Stimulated activated CD8-positive, alpha-beta memory T cell treated with anti-CD3 and anti-CD28 coated beads, Interleukin-7, amount 100 ng/mL, for 1 hour (primary cell): ENCODE data around the gene IVNS1ABP.
"Not testable (repeated sequence)": the region's sequence is repeated elsewhere in the genome, so short reads cannot be mapped to it uniquely, and the experiment has no call there.

Experiments
- DNase-seq, 2 donors: peaks; one replicate each; pipeline ENCODE4 v3.0.0-alpha.2; 2020; ENCODE audit warnings: low read depth in 2 of 2

The IVNS1ABP gene

DNA sequence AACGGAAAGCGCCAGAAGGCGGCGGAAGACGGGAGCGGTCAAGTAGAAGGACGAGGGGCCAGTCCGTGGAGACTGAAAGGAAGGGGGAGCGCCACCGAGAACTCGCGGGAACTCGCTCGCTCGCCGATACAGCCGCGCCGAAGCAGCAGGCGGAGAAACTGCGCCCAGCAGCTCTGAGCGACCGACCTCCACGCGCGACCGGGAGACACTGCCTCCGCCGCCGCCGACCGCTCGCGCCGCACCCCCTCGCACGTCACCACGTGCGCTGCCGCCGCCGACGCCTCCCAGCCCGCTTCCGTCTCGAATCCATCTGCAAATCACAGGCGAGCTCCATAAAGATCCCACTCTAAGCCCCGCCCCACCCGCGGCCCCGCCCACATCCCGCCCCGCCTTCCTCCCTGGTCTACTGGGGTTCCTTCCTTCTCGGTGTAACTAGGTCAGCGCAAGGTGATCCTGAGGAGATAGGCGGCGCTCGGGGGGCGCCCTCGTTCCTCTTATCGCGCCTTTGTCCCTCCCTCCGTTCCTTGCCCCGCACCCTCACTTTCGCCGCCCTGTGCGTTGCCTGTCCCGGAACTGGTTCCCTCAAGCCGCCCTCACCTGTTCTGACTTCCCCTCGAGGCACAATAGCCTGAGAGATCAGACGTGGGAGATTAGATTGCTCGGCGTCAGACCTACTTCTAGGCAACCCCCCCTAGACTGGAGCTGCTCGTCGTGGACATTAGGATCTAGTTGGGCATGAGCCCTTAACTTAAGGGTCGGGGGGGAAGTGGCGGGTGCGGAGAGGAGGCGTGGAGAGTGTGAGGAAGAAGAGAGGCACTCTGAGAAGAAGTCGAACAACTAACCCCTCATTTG is at the start of gene IVNS1ABP:
TSS of gene IVNS1ABP (minus strand) at position 210 of the 852 bp plus-strand sequence. CDS start 7,750 bp downstream, outside the sequence.
- peak; percentile 90 to 92 for DNase-seq

DNA sequence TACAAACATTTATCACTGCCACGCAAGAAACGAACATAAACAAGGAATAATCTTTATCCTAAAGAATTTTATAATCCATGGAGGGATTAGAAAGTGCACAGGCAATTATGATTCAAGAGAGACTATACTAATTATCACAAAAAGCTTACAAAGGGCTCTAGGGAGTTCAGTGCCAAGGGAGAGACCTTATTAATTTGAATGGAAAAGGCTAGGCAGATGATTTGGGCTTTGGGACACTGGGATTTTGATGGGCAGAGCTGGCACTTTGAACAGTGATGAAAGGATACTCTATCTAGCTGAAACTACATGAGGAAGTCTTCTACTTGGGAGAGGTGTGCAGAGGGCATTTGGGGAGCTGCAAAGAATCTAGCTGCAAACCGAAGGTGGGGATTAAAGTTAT is 48.9 kb upstream of the IVNS1ABP start:
- no peak for DNase-seq

DNA sequence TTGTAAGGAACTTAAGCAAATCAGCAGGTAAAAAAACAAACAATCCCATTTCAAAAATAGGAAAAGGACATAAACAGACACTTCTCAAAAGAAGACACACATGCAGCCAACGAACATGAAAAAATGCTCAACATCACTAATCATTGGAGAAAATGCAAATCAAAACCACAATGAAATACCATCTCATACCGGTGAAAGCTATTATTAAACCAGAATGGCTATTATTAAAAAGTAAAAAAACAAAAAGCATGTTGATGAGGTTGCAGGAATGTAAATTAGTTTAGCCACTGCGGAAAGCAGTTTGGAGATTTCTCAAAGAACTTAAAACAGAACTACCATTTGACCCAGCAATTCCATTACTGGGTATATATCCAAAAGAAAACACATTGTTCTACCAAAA is 47.5 kb upstream of the IVNS1ABP start:
- DNase-seq = not testable (repeated sequence)

DNA sequence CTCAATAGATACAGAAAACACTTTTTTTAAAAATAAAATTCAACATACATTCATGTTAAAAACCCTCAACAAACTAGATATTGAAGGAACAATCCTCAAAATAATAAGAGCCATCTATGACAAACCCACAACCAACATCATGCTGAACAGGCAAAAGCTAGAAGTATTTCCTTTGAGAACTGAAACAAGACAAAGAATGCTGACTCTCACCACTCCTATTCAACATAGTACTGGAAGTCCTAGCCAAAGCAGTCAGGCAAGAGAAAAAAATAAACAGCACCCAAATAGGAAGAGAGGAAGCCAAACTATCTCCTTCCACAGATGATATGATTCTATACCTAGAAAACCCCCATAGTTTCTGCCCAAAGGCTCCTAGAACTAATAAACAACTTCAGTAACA is 46.2 kb upstream of the IVNS1ABP start:
- no peak for DNase-seq

GRCh38 chr1:185360714-185361113 is 43.7 kb upstream of the IVNS1ABP start:
- DNase-seq = no peak

GRCh38 chr1:185358957-185359356 is 41.9 kb upstream of the IVNS1ABP start:
- no peak for DNase-seq

- DNase-seq = no peak
Observed at GRCh38 chr1:185355947-185356346, 38.9 kb upstream of the IVNS1ABP start.

GRCh38 chr1:185353124-185353523 is 36.1 kb upstream of the IVNS1ABP start:
- DNase-seq = no peak

GRCh38 chr1:185351734-185352466 is 34.9 kb upstream of the IVNS1ABP start:
- no peak for DNase-seq

DNA sequence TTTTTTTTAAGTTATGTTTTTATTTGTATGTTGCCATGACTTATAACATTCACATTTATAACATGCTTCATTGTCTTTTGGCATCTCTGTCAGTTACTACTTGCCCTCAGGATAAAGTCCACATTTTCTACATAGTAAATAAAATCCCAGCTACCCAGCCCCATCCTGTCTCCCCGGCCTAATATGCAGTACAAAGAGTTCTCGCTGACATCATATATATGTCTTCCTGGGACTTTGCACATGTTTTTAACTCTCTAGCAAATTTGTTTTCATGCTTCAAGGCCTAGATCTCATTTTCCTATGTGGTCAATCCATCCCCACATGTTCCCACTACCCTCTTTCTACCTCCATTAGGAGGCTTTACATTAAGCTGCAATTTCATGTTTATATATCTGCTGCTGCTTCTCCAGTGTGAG is 33.0 kb upstream of the IVNS1ABP start:
- no peak for DNase-seq

GRCh38 chr1:185349556-185349955 is 32.5 kb upstream of the IVNS1ABP start:
- DNase-seq = no peak

- no peak for DNase-seq
Observed at GRCh38 chr1:185348985-185349384, 31.9 kb upstream of the IVNS1ABP start.

GRCh38 chr1:185348296-185348695 is 31.3 kb upstream of the IVNS1ABP start:
- no peak for DNase-seq

DNA sequence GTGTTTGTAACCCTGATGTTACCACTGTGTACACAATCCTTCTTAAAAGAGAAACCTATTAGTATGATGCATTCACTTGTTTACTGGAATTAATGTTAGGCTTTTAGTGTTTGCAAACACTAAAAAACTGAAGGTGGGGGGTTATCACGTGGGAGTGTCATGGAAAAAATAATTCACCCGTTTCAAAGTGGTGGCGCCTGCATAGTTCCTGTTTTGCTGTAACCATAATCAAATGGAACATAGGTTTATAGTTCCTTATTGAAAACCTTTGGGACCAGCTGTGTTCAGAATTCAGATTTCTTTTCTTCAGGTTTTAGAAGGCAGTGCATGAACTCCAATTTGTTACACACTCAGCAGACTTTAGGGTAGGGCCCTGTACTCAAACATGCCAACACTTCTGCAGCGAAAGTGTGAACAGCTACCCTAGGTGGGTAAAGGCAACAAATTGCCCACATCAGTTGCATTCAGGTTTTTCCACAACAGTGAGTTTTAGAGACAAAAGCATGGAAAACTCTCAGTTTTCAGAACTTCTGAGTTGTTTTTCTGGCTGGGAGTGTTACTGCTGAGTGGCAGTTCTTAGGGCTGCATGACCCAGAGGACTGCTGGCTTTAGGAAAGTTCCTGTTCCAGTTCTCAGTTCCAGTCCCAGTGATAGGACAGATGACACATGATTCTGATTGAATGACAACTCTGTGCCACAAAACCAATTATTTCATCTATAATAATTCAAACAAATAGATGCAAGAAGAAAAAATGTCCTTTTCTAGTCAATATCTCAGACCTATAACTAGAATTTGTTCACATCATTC is 29.1 kb upstream of the IVNS1ABP start:
- DNase-seq = no peak

DNA sequence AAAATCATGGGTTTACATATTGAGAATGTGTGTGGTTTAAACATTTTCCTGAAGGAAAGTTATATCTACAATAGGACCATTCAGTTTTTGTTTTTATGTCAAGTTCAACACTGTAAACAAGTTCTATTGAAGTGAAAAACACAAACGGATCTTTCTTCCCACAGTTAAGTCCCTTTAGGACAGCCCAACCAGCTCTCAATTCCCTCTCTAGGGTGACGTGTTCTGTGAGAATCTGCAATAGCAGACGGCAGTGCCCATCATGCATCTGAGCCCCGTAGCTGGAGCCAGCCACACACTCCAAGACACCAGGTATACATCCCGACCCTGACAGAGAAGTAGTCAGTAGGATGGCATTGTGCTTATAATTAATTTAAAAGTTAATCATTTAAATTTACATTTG is 26.3 kb upstream of the IVNS1ABP start:
- DNase-seq = no peak

DNA sequence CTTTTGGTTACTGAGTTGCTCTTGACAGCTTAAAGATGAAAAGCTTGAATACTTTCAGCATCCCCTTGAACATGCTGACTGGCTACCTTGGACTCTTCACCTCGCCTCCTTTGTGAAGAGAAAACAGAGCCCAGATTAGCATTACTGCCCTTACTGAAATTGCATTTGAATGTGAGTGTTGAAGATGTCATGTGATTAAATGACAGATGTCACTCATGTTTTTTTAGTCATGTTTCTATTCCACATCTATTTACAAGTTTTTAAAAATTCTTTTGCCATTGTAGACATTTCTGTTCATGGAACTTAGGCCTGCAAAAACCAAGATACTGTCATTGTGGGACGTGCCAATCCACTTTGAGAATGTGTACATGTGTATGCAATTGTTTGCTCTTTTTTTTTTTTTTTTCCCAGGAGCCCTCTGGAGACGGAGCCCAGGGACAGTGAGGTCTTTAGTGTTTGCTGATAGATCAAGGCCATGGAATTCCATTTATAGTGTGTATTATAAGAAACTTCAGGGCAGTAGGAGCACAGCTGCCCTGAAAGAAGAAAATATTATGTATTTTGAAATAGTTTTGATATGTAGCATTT is 25.7 kb upstream of the IVNS1ABP start:
- no peak for DNase-seq

GRCh38 chr1:185342017-185342416 is 25.0 kb upstream of the IVNS1ABP start:
- DNase-seq = no peak

- no peak for DNase-seq
Observed at GRCh38 chr1:185341196-185341781, 24.2 kb upstream of the IVNS1ABP start.

DNA sequence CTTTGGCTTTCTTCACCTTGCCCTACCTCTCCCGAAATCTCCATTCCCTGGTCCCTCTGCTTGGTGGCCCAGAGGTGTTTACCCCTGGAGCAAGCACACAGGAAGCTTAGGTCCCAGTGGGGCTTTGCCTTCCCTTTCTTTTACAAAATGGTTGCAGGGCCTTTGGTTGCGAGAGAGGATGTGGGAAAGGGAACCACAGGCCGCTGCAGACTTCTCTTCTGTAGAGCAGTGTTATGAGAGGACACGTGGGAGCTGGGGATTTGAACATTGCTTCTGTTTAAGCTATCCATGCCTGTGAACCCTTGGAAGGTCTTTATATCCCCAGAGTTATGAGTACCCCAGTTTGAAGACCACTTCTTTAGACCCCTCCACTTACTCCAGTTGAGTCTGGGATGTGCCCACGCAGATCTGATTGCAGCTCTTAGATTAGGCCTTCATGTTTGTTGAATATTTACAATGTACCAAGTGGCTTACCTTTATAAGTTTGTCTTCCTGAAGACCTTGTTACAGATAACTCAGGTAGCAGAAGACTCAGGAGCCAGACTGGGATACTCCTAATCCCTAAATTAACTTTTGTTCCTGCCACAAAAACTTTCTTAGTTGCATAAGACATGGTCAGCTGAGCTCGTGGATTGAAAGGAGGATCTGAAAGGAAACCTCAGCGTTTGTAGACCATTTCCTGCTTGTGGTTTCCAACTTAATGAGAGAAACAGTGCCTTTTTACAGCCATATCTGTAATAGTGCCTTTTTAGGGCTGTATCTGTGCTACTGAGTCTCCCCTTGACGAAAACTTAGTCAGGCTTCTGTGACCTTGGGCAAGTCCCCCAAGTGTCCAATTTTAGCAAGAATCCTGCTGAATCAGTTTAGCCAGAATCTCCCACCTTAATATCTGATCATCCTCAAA is 21.9 kb upstream of the IVNS1ABP start:
- no peak for DNase-seq

GRCh38 chr1:185337246-185337645 is 20.2 kb upstream of the IVNS1ABP start:
- no peak for DNase-seq
